NCI-H2171 treated with DMSO at 0.1 percent for 48 hours (cell line): Measurements from ENCODE around the gene HCFC1.

Experiments
- DNase-seq: peaks from one replicate; lab custom pipeline; 2025; lab: John Stamatoyannopoulos, UW

HCFC1 gene

GRCh38 chrX:153902385-153902784 is 69.2 kb downstream of the HCFC1 start:
- no peak for DNase-seq

- DNase-seq: no peak
Observed at GRCh38 chrX:153901753-153902140, 69.9 kb downstream of the HCFC1 start.

- DNase-seq: peak; percentile 88
Observed at GRCh38 chrX:153900831-153901752, 70.5 kb downstream of the HCFC1 start.

GRCh38 chrX:153897899-153898298 is 73.7 kb downstream of the HCFC1 start:
- DNase-seq: peak; percentile 85
